ENCODE data around the gene PLEKHA6. TPM values are rescaled to one million over a fixed set of nuclear protein-coding genes. Genes with fewer than 3 reads are reported as not detected.

Gene PLEKHA6
- polyA plus RNA-seq, 1 experiment, result 4.2 TPM

DNA sequence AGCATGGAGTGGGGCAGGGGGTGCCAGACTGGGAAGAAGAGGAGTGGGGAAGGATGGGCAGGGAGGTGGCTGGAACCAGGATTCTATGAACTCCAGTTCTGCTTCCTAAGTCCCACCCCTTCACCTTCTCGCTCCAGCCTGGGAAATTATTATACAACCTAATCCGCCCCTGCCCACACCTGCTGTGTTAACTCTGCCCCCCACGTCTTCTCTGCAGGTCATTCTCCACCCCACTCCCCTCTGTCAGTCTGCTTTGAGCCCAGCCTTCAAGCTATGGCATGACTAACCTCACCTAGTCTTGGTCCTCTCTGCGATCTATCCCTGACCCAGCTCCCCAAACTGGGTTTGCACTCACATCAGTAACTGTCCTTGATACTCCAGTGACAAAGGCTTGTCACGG, 99.9 kb downstream of the PLEKHA6 start:
- Histone ChIP-seq H3K27me3 (ENCODE audit: control insufficient read depth, insufficient read depth, low read length) (no peaks in the 10 kb centered on the region), H3K4me3 (ENCODE audit: low read depth, low read length) (no peak overlapping the region), H3K36me3 (ENCODE audit: control insufficient read depth, insufficient read depth, low read length) (peaks cover 5% of the 10 kb centered on the region)
- TF ChIP-seq CTCF (IDR thresholded peaks at IDR 0.05; ENCODE audit: insufficient read depth, low read depth, low read length), result no peak
- CTCF ChIA-PET, result interaction anchor here (1.4 to 12.0 kb wide), 6 partner anchors 25 to 139 kb away, joined by 5 to 218 read pairs (median 10); partner anchors contain the start of genes GOLT1A and PLEKHA6
- DNase-seq (ENCODE audit: low read depth), result no peak
- POLR2A ChIA-PET, result no interaction called here

DNA sequence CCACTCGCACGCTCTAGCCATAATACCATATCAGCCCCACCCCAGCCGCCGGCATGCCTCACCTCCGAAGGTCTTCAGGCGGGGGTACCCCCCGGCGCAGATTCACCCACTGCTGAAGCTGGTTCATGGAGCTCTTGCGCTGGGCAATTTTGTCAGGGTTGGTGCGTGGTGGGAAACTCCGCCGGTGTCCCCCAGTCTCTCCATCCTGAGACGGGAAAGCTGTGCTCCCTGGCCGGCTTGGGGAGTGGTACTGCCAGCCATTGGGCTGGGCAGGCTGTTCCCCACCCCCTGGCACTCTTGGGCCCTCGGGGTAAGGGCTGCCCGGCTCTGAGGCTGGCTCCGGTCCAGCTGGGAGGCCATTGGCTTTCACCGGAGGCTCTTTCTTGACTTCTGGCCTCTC, 100.5 kb downstream of the PLEKHA6 start:
- no peak for TF ChIP-seq CTCF (IDR thresholded peaks at IDR 0.05; ENCODE audit: insufficient read depth, low read depth, low read length)
- peaks cover 5% of the 10 kb centered on the region for H3K36me3 ChIP-seq (ENCODE audit: control insufficient read depth, insufficient read depth, low read length)
- no peak for DNase-seq (ENCODE audit: low read depth)
- no peaks in the 10 kb centered on the region for H3K27me3 ChIP-seq (ENCODE audit: control insufficient read depth, insufficient read depth, low read length)
- ChIA-PET POLR2A (no interaction called here), CTCF (interaction anchor here (0.7 to 12.0 kb wide), 25 partner anchors 11 to 139 kb away, joined by 3 to 218 read pairs (median 5); partner anchors contain the start of genes GOLT1A and PLEKHA6)
- H3K4me3 ChIP-seq (ENCODE audit: low read depth, low read length), result no peak overlapping the region

DNA sequence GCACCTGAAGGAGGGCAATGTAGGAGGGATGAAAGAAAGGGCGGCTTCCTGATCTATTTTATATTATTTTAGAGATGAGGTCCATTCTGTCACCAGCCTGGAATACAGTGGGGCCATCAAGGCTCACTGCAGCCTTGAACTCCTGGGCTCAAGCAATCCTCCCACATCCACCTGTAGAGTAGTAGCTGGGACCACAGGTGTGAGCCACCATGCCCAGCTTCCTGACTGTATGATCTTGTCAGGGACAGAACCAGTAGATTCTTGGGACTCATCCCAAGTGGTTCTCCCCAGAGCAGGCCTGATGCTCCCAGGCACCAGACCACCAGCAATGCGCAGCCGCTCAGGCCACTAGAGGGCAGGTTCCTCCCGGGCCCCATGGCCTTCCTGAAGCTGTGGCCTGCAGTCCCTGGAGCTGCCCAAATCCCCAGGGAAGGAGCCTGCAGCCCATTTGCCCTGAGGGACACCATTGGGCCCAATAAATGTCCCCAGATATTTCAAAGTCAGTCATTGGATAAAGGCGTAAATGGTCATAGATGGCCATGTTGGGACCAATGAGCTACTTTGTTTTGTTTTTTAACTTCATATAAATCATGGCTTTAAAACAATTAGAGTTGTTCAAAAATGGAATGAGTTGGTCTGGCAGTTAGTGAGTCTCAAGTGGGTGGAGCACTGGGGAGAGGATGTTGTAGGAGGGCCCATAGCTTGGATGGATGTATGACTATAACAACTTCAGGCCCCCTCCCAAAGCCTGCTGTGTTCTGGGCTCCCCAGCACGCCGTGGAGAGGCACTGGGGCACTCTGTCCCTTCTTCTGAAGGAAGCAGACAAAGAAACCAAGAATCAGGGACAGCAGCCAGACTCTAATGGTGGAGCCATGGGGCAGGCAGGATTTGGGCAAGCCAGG, 101.3 kb downstream of the PLEKHA6 start:
- ChIA-PET CTCF (interaction anchor here (0.7 to 12.0 kb wide), 38 partner anchors 9 to 140 kb away, joined by 3 to 218 read pairs (median 5); partner anchors contain the start of genes GOLT1A and PLEKHA6), POLR2A (interaction anchor here (0.6 kb wide), 1 partner anchor 767 kb away, joined by 3 read pairs; no protein-coding TSS in a partner anchor)

DNA sequence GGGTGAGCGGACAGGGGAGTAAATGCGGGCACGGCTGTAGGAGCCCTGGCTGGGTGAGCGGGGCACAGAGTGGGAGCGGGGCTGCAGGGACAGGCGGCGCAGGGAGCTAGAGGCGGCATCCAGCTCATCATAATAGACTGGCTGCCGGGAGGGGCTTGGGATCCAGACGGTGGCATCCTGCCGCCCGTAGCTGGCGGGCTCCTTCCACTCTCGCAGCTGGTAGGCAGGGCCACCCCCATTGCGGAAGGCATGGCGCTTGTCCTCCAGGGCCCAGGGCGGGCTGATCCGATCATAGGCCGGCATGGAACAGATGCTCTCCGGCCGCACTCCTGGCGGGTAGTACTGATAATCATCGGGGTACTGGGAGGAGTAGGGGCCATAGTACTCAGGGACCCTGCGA, 102.3 kb downstream of the PLEKHA6 start:
- CTCF ChIA-PET, result interaction anchor here (0.5 to 12.0 kb wide), 14 partner anchors 11 to 104 kb away, joined by 3 to 218 read pairs (median 6); partner anchors contain the start of genes GOLT1A and PLEKHA6

More for the DNA sequence above, 101.3 kb downstream of the PLEKHA6 start:
- Histone ChIP-seq H3K4me3 (ENCODE audit: low read depth, low read length) (no peak overlapping the region), H3K27me3 (ENCODE audit: control insufficient read depth, insufficient read depth, low read length) (no peaks in the 10 kb centered on the region), H3K36me3 (ENCODE audit: control insufficient read depth, insufficient read depth, low read length) (peaks cover 5% of the 10 kb centered on the region)
- TF ChIP-seq CTCF (IDR thresholded peaks at IDR 0.05; ENCODE audit: insufficient read depth, low read depth, low read length), result peak; percentile 87
- no peak for DNase-seq (ENCODE audit: low read depth)

More for the DNA sequence above, 102.3 kb downstream of the PLEKHA6 start:
- no peaks in the 10 kb centered on the region for H3K27me3 ChIP-seq (ENCODE audit: control insufficient read depth, insufficient read depth, low read length)
- TF ChIP-seq CTCF (IDR thresholded peaks at IDR 0.05; ENCODE audit: insufficient read depth, low read depth, low read length), result no peak
- POLR2A ChIA-PET, result no interaction called here
- peaks cover 5% of the 10 kb centered on the region for H3K36me3 ChIP-seq (ENCODE audit: control insufficient read depth, insufficient read depth, low read length)
- DNase-seq (ENCODE audit: low read depth), result no peak
- no peak overlapping the region for H3K4me3 ChIP-seq (ENCODE audit: low read depth, low read length)
